ENCODE results near the gene FAM210B.
A peak's percentile ranks its signal among the peaks of the same experiment; 100 is the strongest.
"Not testable (repeated sequence)": the region's sequence is repeated elsewhere in the genome, so short reads cannot be mapped to it uniquely, and the experiment has no call there.

FAM210B gene

GRCh38 chr20:56361900-56362299, 3.1 kb downstream of the FAM210B start:
- no peak for DNase-seq

- no peak for DNase-seq
Measured at GRCh38 chr20:56362833-56363413, 4.1 kb downstream of the FAM210B start.

GRCh38 chr20:56363491-56363890, 4.7 kb downstream of the FAM210B start:
- no peak for DNase-seq

GRCh38 chr20:56368351-56369134, 9.8 kb downstream of the FAM210B start:
- DNase-seq = no peak

GRCh38 chr20:56369179-56369578, 10.4 kb downstream of the FAM210B start:
- no peak for DNase-seq

- DNase-seq = no peak
Measured at GRCh38 chr20:56371977-56372376, 13.2 kb downstream of the FAM210B start.

GRCh38 chr20:56372850-56373249, 14.1 kb downstream of the FAM210B start:
- DNase-seq = no peak

- DNase-seq = no peak
Measured at GRCh38 chr20:56373942-56374341, 15.2 kb downstream of the FAM210B start.

- no peak for DNase-seq
Measured at GRCh38 chr20:56376331-56376730, 17.6 kb downstream of the FAM210B start.

- DNase-seq = no peak
Measured at GRCh38 chr20:56378386-56378785, 19.6 kb downstream of the FAM210B start.

- DNase-seq = no peak
Measured at GRCh38 chr20:56380375-56380774, 21.6 kb downstream of the FAM210B start.

GRCh38 chr20:56381501-56381900, 22.7 kb downstream of the FAM210B start:
- DNase-seq = no peak

GRCh38 chr20:56382696-56383095, 23.9 kb downstream of the FAM210B start:
- no peak for DNase-seq

GRCh38 chr20:56383334-56383733, 24.6 kb downstream of the FAM210B start:
- no peak for DNase-seq

GRCh38 chr20:56385130-56385529, 26.4 kb downstream of the FAM210B start:
- no peak for DNase-seq

- no peak for DNase-seq
Measured at GRCh38 chr20:56386219-56386618, 27.4 kb downstream of the FAM210B start.

- no peak for DNase-seq
Measured at GRCh38 chr20:56388882-56389281, 30.1 kb downstream of the FAM210B start.

GRCh38 chr20:56389807-56390206, 31.0 kb downstream of the FAM210B start:
- DNase-seq = no peak

GRCh38 chr20:56390396-56390795, 31.6 kb downstream of the FAM210B start:
- not testable (repeated sequence) for DNase-seq

- peak; percentile 12 for DNase-seq
Measured at GRCh38 chr20:56391037-56391436, 32.3 kb downstream of the FAM210B start.

- DNase-seq = no peak
Measured at GRCh38 chr20:56391596-56392131, 32.9 kb downstream of the FAM210B start.

- peak; percentile 100 for DNase-seq
Measured at GRCh38 chr20:56392132-56392880, 33.5 kb downstream of the FAM210B start, which contains the start of the genes AURKA and CSTF1. TSS of gene AURKA (minus strand) at chr20:56392215. CDS start at chr20:56388197, 4,018 bp downstream. TSS of gene CSTF1 (plus strand) at chr20:56392645. CDS start at chr20:56395553, 2,908 bp downstream.

GRCh38 chr20:56392881-56393482, 34.2 kb downstream of the FAM210B start:
- DNase-seq = no peak
